Lower leg skin (tissue), 4 donors: ENCODE results near the gene ANAPC1. TPM values are rescaled to one million over a fixed set of nuclear protein-coding genes. Genes with fewer than 3 reads are reported as not detected.
"Not testable (repeated sequence)": the region's sequence is repeated elsewhere in the genome, so short reads cannot be mapped to it uniquely, and the experiment has no call there.

Experiments used
- DNase-seq, 2 donors: peaks; one replicate each; pipeline ENCODE4 v3.0.0-alpha.2; 2019; ENCODE audit warnings: low spot score in 2 of 2
- H3K4me3 ChIP-seq: fragments of 200-600 bp; sonication (generic); 2 replicates; pipeline ENCODE4 v1.5.1; 2017; ENCODE audit warnings: mild to moderate bottlenecking, low read depth; ENCODE audit not compliant: poor library complexity, severe bottlenecking
- WGBS, 2 donors: methylation state at CpG; one replicate each; pipeline ENCODE4 v1.1.5; 2018; 5-methylcytosine and 5-hydroxymethylcytosine counted together
- intact Hi-C: fragments of 100-400 bp; cut with DNase I; formaldehyde crosslinking; loops from one replicate; pipeline ENCODE4 v1.15.0; 2023; ENCODE audit warnings: low total_unique reads
- total RNA-seq, 4 donors: library from RNA; depleted of rRNA; stranded (reverse); fragments of >200 nt; gene quantifications; one replicate each; pipeline ENCODE4 v1.1.0, GENCODE V29; 2016

Gene ANAPC1
- total RNA-seq, 4 donors from 2014 or later = 35.8 to 48.2 (median 42.7) TPM

DNA sequence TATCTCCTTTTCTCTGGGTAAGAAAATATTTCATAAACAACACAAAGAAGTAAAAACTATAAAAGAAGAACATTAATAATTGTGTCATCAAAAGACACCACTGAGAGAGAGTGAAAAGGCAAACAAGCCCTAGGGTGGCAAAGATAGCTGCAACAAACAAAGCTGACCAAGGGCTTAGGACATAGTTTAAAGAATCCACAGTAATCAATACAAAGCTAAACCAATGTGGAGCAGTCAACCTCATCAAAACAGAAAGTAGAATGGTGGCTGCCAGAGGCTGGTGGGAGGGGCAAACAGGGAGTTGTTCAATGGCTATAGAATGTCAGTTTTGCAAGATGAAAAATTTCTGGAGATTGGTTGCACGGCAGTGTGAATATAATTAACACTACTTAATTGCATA is 93.4 kb downstream of the ANAPC1 start:
- 92 to 100% methylated on average over 1 of the region's 1 CpG for WGBS, 2 donors
- DNase-seq, intact Hi-C loops, H3K4me3 ChIP-seq: not testable (repeated sequence)

DNA sequence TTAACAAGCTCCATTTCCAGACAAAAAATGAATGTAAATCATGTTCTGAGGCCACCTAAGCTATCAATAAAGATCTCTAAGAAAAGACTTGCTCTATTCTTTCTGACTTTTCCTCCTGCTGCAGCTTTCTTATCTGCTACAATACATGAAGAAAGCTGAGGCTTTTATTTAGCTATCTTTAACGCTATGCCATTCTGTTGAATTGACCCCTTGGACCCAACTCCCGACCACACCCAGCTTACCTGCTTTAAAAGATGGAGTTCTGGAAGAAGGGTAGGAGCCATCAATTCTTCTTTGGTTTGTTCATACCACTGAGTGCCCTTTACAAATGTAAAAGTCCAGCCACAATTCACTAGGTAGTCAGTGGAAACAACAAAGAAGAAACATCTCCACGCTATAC is 99.9 kb downstream of the ANAPC1 start:
- H3K4me3 ChIP-seq, DNase-seq, intact Hi-C loops: not testable (repeated sequence)
- WGBS, 2 donors = 97 to 100% methylated on average over 3 of the region's 3 CpGs

DNA sequence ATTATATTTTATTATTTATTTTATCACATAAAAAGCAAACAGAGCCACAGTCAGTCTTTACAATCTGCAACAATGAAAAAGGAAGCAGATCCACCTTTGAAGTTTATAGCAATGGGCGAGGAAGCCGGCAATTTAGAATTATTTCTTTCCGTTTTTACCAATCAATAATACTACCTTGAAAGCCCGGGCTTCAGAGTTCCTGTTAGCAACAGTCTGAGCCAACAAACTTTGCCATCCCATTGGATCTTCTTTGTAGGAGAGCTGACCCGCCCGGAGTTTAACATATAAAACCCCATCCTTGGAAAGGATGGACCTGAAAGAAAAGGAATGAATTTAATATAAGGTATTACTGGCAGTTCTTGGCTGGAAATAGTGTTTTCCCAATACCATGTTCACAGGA is 101.8 kb downstream of the ANAPC1 start:
- 96% methylated on average over 6 of the region's 6 CpGs for WGBS, 2 donors
- DNase-seq, H3K4me3 ChIP-seq, intact Hi-C loops: not testable (repeated sequence)

DNA sequence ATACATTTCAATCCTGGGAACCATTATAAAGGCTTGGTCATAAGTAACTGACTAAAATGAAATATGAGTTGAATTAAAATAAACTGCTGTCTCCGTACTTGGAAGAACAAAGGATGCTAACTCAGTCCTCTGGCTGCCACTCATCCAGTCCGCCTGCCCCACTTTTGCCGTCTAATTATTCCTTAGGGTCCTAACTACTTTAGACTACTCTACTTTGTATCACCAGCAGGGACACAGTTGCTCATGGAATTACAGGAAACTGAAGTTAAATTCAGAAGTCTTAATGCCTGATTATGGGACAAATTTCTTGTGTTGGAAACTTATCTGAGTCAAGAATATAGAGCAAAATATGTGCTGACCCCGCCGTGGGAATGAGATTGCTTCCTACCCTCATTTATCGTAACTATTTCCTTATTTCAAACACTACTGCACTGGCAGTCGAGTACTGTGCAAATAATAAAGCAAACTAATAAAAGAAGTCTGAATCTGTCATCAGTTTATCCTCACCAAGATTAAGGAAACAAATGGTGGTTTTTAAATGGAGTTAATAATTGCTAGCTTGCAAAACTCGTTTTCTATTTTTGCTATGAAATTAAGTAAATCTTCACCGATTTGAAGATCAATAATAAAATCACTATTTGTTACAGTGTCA is 102.4 kb downstream of the ANAPC1 start:
- H3K4me3 ChIP-seq, DNase-seq, intact Hi-C loops: not testable (repeated sequence)
- WGBS, 2 donors = 80 to 85% methylated on average over 9 of the region's 9 CpGs

DNA sequence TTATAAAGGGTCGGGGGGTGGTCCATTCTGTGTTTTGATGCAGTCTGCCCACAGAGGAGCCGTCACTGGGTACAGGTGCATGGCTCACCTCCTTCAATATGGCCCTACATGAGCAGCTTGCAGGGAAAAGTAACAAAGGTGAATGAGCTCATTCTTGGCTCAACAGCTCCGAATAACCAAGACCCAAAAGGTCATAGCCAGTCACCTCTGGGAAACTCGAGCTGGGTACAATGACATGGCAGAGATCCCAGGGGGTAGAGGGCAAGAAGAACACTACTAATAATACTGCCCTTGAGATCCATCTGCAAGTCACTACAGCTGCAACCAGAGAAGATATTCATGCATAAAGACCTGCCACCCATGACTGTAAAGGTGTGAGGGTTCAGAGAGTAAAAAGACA is 106.8 kb downstream of the ANAPC1 start:
- DNase-seq, intact Hi-C loops, H3K4me3 ChIP-seq: not testable (repeated sequence)
- WGBS, 2 donors = 83 to 86% methylated on average over 4 of the region's 4 CpGs

DNA sequence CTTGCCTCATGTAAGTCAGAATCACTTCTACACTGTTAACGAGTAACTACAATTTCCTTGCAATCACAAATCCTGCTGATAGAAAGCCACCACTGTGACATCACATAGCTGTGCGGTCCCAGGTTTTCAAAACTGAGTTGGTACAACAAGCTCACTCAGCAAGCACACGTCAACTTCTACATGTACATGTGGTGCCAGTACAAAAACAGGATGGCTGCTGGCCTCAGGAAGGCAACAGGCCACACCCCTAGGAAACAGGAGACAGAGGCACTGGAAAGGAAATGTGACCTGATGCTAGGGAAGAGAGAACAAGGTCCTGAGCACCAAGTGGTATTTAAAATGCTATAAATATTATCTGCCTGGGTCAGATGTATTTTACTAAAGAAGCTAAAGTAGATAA is 107.7 kb downstream of the ANAPC1 start:
- WGBS, 2 donors = 64 to 100% methylated on average over 1 of the region's 3 CpGs
- DNase-seq, H3K4me3 ChIP-seq, intact Hi-C loops: not testable (repeated sequence)

DNA sequence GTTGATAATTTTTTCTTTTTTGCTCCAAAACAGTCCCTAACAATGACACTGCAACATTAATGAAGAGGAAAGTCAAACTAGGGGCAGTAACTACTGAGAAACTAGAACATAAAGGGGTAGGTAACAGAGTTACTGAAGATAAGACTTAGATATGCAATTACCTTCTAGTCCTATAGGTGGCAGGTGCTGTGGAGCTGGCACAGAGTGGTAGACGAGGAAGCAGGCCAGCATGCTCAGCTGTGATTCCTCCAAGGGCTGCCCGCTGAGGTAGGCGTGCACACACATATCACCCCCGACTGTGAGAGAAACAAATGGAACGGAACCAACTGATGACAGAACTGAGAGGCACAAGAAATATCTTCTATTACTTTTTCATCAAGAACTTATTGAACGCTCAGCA is 111.8 kb downstream of the ANAPC1 start:
- 57 to 58% methylated on average over 1 of the region's 6 CpGs for WGBS, 2 donors
- DNase-seq, intact Hi-C loops, H3K4me3 ChIP-seq: not testable (repeated sequence)

DNA sequence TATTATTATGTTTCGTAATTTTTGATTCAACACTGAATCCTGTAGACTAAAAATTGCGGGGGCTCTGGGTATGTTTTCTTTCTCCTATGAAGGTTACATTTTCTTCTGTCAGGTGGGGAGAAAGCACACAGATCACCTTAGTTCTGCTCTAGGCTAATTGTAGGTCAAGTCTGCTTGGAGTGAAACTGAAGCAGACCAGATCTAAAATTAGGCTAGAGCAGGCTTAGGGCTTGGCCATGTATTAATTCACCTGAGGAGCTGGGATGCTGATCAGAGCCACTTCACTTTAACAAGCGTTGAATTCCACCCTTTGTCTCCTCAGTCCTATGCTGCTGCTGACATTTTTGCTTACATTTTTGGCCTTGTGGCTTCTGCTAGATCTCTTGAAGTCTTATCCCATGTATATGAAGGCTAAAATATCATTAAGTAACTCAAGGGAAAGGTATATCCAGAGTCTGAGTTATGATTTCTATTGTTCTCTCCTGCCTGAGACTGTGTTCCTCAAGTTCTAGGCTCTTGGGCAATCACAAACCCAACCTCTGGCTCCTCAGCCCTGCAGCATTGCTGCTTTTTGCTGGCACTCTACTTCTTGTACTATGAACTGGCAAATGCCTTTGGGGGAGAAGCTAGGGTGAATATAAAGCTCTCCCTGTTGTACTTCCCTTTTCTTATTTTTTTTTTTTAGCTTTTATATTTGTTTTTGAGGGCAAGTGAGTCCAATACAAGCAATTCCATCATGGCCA is 112.9 kb downstream of the ANAPC1 start:
- H3K4me3 ChIP-seq, intact Hi-C loops, DNase-seq: not testable (repeated sequence)
- 73 to 100% methylated on average over 2 of the region's 3 CpGs for WGBS, 2 donors

DNA sequence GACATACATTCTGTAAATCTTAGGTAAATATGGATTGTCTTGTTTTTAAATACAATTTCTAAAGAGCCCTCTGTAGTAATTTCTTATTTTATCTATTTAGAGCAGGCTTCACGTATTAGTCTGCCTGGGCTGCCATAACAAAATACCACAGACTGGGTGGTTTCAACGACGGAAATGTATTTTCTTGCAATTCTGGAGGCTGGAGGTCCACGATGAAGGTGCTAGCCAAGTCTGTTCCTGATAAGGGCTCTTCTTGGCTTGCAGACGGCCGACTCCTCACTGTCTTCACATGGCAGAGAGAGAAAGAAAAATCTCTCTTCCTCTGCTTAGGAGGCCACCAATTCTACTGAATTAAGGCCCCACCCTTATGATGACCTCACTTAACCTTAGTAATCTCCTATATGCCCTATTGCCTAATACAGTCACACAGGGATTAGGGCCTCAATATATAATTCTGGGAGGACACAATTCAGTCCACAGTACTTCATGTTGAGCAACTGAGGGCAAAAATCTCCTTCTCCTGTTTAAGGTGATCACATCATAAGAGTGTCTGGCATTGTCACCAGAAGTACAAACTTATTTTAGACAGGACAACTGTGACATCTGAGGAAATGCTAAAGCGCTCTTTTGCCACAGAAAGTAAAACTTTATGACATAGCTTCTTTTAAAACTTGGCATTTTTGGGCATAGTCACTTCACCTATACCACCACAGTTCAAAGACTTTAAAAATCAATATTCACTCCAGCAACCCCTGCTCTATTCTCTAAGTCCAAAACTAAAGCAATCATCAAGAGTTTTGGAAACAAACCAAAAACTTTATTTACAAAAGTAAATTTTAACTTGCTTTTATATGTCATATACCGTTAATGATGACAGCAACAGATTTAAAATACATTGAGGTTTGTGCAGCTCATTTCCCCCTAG is 115.5 kb downstream of the ANAPC1 start:
- intact Hi-C loops, H3K4me3 ChIP-seq, DNase-seq: not testable (repeated sequence)
- 94 to 95% methylated on average over 7 to 8 of the region's 8 CpGs for WGBS, 2 donors

DNA sequence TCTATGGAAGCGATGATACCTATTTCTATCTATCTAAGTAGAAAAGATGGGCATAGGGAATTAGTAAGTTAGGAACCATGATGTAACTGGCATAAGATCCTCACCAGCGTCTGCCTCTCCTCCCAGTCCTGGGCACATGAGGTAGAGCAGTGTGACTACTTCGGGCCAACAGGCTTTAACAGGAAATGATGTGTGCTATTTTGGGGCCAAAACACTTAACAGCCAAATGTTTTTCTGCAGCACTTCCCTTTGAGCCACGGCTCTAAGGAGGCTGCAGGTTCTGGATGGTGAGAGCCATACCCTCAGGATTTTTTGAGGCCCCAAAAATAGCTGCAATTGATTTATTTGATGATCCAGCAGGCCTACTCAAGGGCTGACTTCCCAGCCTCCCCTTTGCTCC is 116.9 kb downstream of the ANAPC1 start:
- intact Hi-C loops, H3K4me3 ChIP-seq, DNase-seq: not testable (repeated sequence)
- WGBS, 2 donors = 66 to 69% methylated on average over 4 of the region's 4 CpGs

DNA sequence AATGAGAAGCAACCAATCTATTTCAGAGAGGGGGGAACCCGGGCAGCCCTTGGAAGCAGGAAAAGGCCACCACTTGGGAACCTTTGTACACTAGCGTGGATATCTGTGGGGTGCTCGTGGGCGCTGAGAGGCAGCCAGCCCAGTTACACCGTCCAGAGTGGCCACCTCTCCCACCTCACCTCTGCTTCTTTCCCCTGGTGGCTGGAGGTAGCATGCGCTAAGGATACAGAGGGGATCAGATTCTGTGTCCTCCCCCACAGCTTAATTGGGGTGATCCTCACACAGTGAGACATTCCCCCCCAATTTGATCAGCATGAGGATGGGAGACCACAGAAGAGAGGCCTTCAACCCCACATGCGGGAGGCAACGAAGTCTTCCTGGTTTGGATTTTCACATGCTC is 117.7 kb downstream of the ANAPC1 start:
- whole genome bisulfite sequencing, 2 donors = 57 to 100% methylated on average over 1 of the region's 8 CpGs
- H3K4me3 ChIP-seq, intact Hi-C loops, DNase-seq: not testable (repeated sequence)

DNA sequence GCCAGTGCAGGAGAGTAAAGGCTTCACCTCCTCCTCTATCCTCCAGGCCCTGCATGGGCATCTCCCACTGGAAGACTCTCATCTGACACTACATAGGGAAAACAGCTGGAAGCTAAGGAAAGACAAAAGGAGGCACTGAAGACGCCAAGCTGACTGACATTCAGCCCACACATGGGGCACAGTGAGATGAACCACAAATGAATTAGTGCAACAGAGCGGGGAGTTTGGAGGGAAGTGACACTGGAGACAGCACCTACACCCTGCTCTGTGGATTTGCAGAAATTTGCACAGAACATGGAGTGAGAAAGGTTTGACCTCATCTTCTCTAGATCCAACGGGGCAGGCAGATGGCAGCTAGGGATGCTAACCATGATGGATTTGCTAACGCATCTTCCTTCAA is 119.8 kb downstream of the ANAPC1 start:
- H3K4me3 ChIP-seq, DNase-seq, intact Hi-C loops: not testable (repeated sequence)
- 91 to 100% methylated on average over 4 of the region's 4 CpGs for WGBS, 2 donors

DNA sequence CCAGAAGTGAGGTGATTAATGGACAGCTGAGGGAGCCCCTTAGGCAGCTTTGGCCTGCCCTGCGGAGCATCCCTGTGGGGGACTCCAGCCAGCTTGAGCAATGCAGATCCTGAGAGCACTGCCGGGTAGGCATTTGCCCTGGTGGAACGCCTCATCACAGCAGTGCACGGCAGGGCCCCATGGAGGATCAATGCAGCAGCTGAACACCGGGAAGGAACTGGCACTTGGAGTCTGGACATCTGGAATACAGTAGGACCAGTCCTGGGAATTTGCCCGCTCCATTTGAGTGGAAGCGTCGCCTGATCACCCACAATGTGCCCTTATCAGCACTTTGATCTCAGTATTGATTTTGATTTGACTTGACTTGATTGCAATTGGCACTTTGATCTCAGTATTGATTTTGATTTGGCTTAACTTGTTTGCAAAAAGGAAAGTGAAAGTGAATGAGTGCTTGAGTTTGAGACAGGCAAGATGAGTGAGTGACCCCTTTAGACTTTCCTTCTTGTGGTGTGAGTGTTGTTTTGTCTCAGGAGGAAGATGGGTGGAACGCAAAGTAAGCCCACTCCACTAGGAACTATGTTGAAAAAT is 123.2 kb downstream of the ANAPC1 start:
- intact Hi-C loops, H3K4me3 ChIP-seq, DNase-seq: not testable (repeated sequence)
- WGBS, 2 donors = 93 to 96% methylated on average over 3 to 8 of the region's 9 CpGs

DNA sequence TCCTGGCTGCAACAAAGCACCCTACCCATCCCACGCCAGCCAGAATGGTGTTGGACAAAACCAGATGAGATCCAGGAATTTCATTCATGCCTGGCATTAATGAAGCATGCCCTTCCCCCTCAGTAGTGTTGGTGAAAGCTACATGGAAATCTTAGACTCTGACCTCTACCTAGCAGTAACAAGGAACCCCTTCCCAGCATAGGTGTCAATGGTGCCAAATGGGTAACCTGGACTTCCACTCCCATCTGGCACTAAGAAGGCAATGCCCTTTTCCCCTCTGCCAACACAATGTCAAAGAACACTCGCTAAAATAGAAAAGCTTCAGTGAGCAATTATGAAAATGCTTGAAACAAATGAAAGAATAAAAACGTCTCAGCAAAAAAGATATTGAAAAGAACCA is 131.5 kb downstream of the ANAPC1 start:
- intact Hi-C loops, DNase-seq, H3K4me3 ChIP-seq: not testable (repeated sequence)
- WGBS, 2 donors = 93 to 100% methylated on average over 2 to 3 of the region's 3 CpGs
